8988T (cell line): ENCODE data around the gene ZFP90.
"Not testable (repeated sequence)": the region's sequence is repeated elsewhere in the genome, so short reads cannot be mapped to it uniquely, and the experiment has no call there.

Experiments
- DNase-seq: peaks from one replicate; pipeline ENCODE4 v3.0.0; 2011

ZFP90 gene

GRCh38 chr16:68519225-68519745, 19.8 kb upstream of the ZFP90 start:
- no peak for DNase-seq

GRCh38 chr16:68520649-68521086, 18.4 kb upstream of the ZFP90 start:
- DNase-seq = peak; percentile 98

GRCh38 chr16:68524069-68524820, 14.8 kb upstream of the ZFP90 start:
- no peak for DNase-seq

- DNase-seq = no peak
These were observed 12.8 kb upstream of the ZFP90 start for GRCh38 chr16:68526143-68526781.

GRCh38 chr16:68526782-68527145, 12.3 kb upstream of the ZFP90 start:
- DNase-seq = no peak

GRCh38 chr16:68528233-68528632, 10.9 kb upstream of the ZFP90 start:
- DNase-seq = no peak

GRCh38 chr16:68528686-68529379, 10.3 kb upstream of the ZFP90 start:
- DNase-seq = peak; percentile 98

GRCh38 chr16:68529608-68529930, 9.5 kb upstream of the ZFP90 start:
- no peak for DNase-seq

GRCh38 chr16:68529931-68530701, 9.0 kb upstream of the ZFP90 start:
- DNase-seq = peak; percentile 99

- no peak for DNase-seq
These were observed 5.2 kb upstream of the ZFP90 start for GRCh38 chr16:68533937-68534336.

GRCh38 chr16:68535331-68535730, 3.8 kb upstream of the ZFP90 start:
- no peak for DNase-seq

- DNase-seq = no peak
These were observed 684 bp downstream of the ZFP90 start for GRCh38 chr16:68539711-68540239.

GRCh38 chr16:68548947-68549346, 9.9 kb downstream of the ZFP90 start:
- no peak for DNase-seq

GRCh38 chr16:68553186-68553585, 14.1 kb downstream of the ZFP90 start:
- no peak for DNase-seq

- not testable (repeated sequence) for DNase-seq
These were observed 21.2 kb downstream of the ZFP90 start for GRCh38 chr16:68560341-68560740.

- DNase-seq = no peak
These were observed 24.7 kb downstream of the ZFP90 start for GRCh38 chr16:68563631-68564381.

GRCh38 chr16:68564382-68564985, 25.4 kb downstream of the ZFP90 start:
- DNase-seq = no peak

GRCh38 chr16:68574479-68574878, 35.4 kb downstream of the ZFP90 start:
- no peak for DNase-seq

- no peak for DNase-seq
These were observed 36.0 kb downstream of the ZFP90 start for GRCh38 chr16:68575082-68575481.

GRCh38 chr16:68577352-68577853, 38.3 kb downstream of the ZFP90 start:
- no peak for DNase-seq
